T-helper 1 cell treated with Interleukin-12 subunit alpha and Interleukin-12 subunit beta and Interleukin-4 antibody, amounts not matched to agents 30 ng/mL and 1 ng/mL, for 36 hours (primary cell): Measurements from ENCODE around the gene KCNK17. TPM values are rescaled to one million over a fixed set of nuclear protein-coding genes. Genes with fewer than 3 reads are reported as not detected.

Source experiments
- intact Hi-C: fragments of 100-400 bp; cut with micrococcal nuclease; formaldehyde crosslinking; loops from one replicate; pipeline ENCODE4 v1.15.1; 2024
- total RNA-seq: library from RNA; stranded (reverse); gene quantifications from 2 replicates; pipeline ENCODE4 v1.2.3, GENCODE V29; 2022

KCNK17 gene
- total RNA-seq, 1 donor from 2014 or later: not detected

- intact Hi-C loops: no loop called here
Observed at GRCh38 chr6:39268721-39269120, 45.5 kb downstream of the KCNK17 start.

GRCh38 chr6:39268171-39268570 is 46.0 kb downstream of the KCNK17 start:
- intact Hi-C loops: no loop called here

GRCh38 chr6:39266782-39267355 is 47.4 kb downstream of the KCNK17 start:
- intact Hi-C loops: no loop called here

- intact Hi-C loops: no loop called here
Observed at GRCh38 chr6:39266375-39266774, 47.8 kb downstream of the KCNK17 start.

GRCh38 chr6:39263303-39264037 is 50.7 kb downstream of the KCNK17 start:
- intact Hi-C loops: no loop called here

GRCh38 chr6:39261751-39262150 is 52.5 kb downstream of the KCNK17 start:
- intact Hi-C loops: no loop called here

- intact Hi-C loops: no loop called here
Observed at GRCh38 chr6:39260953-39261352, 53.3 kb downstream of the KCNK17 start.

GRCh38 chr6:39260456-39260855 is 53.8 kb downstream of the KCNK17 start:
- intact Hi-C loops: no loop called here

- intact Hi-C loops: no loop called here
Observed at GRCh38 chr6:39256294-39256940, 57.8 kb downstream of the KCNK17 start.

GRCh38 chr6:39254999-39255535 is 59.2 kb downstream of the KCNK17 start:
- intact Hi-C loops: no loop called here

- intact Hi-C loops: no loop called here
Observed at GRCh38 chr6:39251406-39251805, 62.8 kb downstream of the KCNK17 start.

- intact Hi-C loops: no loop called here
Observed at GRCh38 chr6:39250507-39250906, 63.7 kb downstream of the KCNK17 start.

- intact Hi-C loops: no loop called here
Observed at GRCh38 chr6:39249278-39249677, 64.9 kb downstream of the KCNK17 start.

Other genes with a start within 250 kb of the KCNK17 start
- 12.9 and 13.1 TPM in 2 replicates for gene SAYSD1, start 199.2 kb downstream of the KCNK17 start, total RNA-seq
- gene KCNK5, start 84.9 kb downstream of the KCNK17 start, total RNA-seq: 12.0 TPM in 2 replicates
- gene KCNK16, start 8.3 kb upstream of the KCNK17 start, total RNA-seq: not detected in 2 replicates